ENCODE data around the gene DHRS7B. TPM values are rescaled to one million over a fixed set of nuclear protein-coding genes. Genes with fewer than 3 reads are reported as not detected.

DHRS7B gene
- total and polyA plus RNA-seq, 2 donors (not counting 1 experiment from before 2014, with no cell fraction given), result 15.5 to 21.5 TPM

DNA sequence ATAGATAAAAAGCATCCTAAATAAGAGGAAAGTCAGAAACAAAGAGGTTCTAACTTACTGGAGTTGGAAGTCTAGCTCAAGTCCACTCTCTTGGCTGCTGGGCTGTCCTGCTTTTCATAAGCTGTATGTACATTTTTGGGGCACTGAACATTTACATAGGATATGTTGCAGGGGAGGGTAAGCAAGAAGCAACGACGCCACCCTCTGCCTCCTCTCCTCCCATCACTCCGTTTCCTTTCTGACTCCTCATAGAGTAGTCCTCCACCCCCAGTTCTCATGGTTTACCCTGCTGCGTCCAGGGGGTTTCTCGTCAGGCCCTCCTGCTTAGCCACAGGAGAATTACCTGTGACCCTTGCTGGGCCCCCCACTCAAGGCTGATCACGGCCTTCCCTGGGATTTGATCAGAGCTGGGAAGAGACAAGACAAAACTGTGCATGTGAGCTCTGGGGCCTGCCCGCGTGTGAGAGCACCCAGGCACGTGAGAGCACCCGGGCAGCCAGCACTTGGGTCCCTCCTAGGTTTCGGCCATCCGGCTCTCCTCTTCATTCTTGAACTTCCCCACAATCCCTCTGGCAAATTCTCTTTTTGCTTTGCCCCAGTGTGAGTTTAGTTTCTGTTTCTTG lies 50.1 kb downstream of the DHRS7B start:
- Histone ChIP-seq H3K36me3 (ENCODE audit: control insufficient read depth, insufficient read depth, low read length) (no peaks in the 10 kb centered on the region), H3K4me1 (ENCODE audit: control insufficient read depth, extremely low read depth, insufficient read depth, low read length) (peaks cover 9% of the 10 kb centered on the region), H3K9ac (ENCODE audit: insufficient read depth, low read length) (no peak overlapping the region), H3K27me3 (ENCODE audit: control insufficient read depth, insufficient read depth, low read length) (no peaks in the 10 kb centered on the region), H3K79me2 (ENCODE audit: control insufficient read depth, insufficient read depth, low read length) (no peaks in the 10 kb centered on the region), H4K20me1 (ENCODE audit: control insufficient read depth, extremely low read depth, insufficient read depth, low read length) (no peaks in the 10 kb centered on the region), H3K4me3 (replicated peaks in 1 of 4; ENCODE audit: control extremely low read depth in 1 of 4, insufficient read depth in 1 of 4, low read depth in 3 of 4, low read length in 4 of 4) (no peak overlapping the region), H2AFZ (ENCODE audit: low read length) (no peak overlapping the region), H3K27ac (ENCODE audit: insufficient read depth, low read length) (no peak overlapping the region), H3K9me3 (ENCODE audit: control insufficient read depth, insufficient read depth, low read depth, low read length) (no peaks in the 10 kb centered on the region), H3K4me2 (ENCODE audit: extremely low read depth, insufficient read depth, low read length) (no peak overlapping the region)
- TF ChIP-seq, protein P1, sequence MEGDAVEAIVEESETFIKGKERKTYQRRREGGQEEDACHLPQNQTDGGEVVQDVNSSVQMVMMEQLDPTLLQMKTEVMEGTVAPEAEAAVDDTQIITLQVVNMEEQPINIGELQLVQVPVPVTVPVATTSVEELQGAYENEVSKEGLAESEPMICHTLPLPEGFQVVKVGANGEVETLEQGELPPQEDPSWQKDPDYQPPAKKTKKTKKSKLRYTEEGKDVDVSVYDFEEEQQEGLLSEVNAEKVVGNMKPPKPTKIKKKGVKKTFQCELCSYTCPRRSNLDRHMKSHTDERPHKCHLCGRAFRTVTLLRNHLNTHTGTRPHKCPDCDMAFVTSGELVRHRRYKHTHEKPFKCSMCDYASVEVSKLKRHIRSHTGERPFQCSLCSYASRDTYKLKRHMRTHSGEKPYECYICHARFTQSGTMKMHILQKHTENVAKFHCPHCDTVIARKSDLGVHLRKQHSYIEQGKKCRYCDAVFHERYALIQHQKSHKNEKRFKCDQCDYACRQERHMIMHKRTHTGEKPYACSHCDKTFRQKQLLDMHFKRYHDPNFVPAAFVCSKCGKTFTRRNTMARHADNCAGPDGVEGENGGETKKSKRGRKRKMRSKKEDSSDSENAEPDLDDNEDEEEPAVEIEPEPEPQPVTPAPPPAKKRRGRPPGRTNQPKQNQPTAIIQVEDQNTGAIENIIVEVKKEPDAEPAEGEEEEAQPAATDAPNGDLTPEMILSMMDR (conservative IDR thresholded peaks at IDR 0.05 in 1 of 2, IDR thresholded peaks at IDR 0.05 in 1 of 2; ENCODE audit: low read depth in 1 of 2, low read length in 2 of 2), result no peak
- no peak for TF ChIP-seq EZH2 (IDR thresholded peaks at IDR 0.05; ENCODE audit: low read length, missing control alignments)
- no peak for DNase-seq (ENCODE audit: low read depth in 2 of 2)

DNA sequence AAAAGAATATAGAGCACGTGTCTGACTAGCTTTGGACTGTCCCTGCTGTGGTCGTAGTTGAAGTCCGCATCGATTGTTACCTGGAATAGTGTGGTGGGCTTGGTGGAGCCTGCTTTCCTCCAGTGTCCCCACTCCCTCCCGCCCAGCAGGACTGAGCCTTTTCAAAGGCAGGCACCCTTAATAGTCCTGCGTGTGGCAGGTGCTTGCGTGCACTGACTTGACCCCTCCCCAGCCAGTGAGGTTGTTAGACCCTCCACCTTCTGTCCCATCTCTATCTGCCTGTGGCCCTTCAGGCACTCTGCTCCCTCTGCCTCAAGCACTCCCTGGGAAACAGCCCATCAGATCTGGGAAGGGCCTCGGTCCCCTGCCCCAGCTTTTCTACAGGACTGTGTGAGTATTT lies 50.6 kb downstream of the DHRS7B start:
- Histone ChIP-seq H3K36me3 (ENCODE audit: control insufficient read depth, insufficient read depth, low read length) (no peaks in the 10 kb centered on the region), H3K27me3 (ENCODE audit: control insufficient read depth, insufficient read depth, low read length) (no peaks in the 10 kb centered on the region), H3K4me1 (ENCODE audit: control insufficient read depth, extremely low read depth, insufficient read depth, low read length) (peaks cover 9% of the 10 kb centered on the region), H3K4me3 (replicated peaks in 1 of 4; ENCODE audit: control extremely low read depth in 1 of 4, insufficient read depth in 1 of 4, low read depth in 3 of 4, low read length in 4 of 4) (no peak overlapping the region), H3K4me2 (ENCODE audit: extremely low read depth, insufficient read depth, low read length) (no peak overlapping the region), H4K20me1 (ENCODE audit: control insufficient read depth, extremely low read depth, insufficient read depth, low read length) (no peaks in the 10 kb centered on the region), H3K79me2 (ENCODE audit: control insufficient read depth, insufficient read depth, low read length) (no peaks in the 10 kb centered on the region), H3K27ac (ENCODE audit: insufficient read depth, low read length) (no peak overlapping the region), H2AFZ (ENCODE audit: low read length) (no peak overlapping the region), H3K9me3 (ENCODE audit: control insufficient read depth, insufficient read depth, low read depth, low read length) (no peaks in the 10 kb centered on the region), H3K9ac (ENCODE audit: insufficient read depth, low read length) (no peak overlapping the region)
- DNase-seq (ENCODE audit: low read depth in 2 of 2), result no peak
- TF ChIP-seq, protein P1 (conservative IDR thresholded peaks at IDR 0.05 in 1 of 2, IDR thresholded peaks at IDR 0.05 in 1 of 2; ENCODE audit: low read depth in 1 of 2, low read length in 2 of 2), result no peak

DNA sequence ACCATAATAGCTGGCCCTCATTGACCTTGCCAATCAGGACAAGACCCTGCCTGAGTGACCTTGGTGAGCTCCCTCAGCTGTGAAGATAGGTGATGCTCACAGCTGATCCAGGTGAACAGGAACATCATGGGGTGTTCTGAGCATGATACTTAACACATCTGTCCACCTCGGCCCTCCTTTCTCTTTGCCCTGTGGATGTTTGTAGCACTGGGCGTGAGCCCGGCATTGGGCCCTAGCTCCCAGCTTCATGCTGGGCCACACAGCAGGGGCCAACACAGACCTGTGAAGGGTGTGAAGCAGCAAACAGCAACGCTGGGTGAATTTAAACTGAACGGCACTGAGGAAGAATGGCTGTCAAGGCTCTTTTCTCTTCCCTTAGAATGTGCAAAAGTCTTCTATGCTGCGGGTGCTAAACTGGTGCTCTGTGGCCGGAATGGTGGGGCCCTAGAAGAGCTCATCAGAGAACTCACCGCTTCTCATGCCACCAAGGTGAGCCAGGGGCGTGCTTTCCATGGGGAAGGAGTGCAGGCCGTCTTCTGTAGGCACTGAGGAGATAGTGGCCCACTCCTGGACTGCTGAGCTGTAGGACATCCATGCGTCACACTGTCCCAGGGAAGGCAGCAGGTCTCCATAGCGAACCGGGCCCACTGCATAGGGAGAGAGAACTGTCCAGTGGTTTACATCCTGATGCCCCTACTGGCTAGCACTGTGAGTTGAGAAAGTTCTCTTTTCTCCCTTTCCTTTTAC lies 51.3 kb downstream of the DHRS7B start:
- H4K20me1 ChIP-seq (ENCODE audit: control insufficient read depth, extremely low read depth, insufficient read depth, low read length), result no peaks in the 10 kb centered on the region
- no peak for DNase-seq (ENCODE audit: low read depth in 2 of 2)
- H3K36me3 ChIP-seq (ENCODE audit: control insufficient read depth, insufficient read depth, low read length), result no peaks in the 10 kb centered on the region
- H3K27ac ChIP-seq (ENCODE audit: insufficient read depth, low read length), result no peak overlapping the region
- H3K4me1 ChIP-seq (ENCODE audit: control insufficient read depth, extremely low read depth, insufficient read depth, low read length), result peaks cover 9% of the 10 kb centered on the region
- H3K9me3 ChIP-seq (ENCODE audit: control insufficient read depth, insufficient read depth, low read depth, low read length), result no peaks in the 10 kb centered on the region
- H3K9ac ChIP-seq (ENCODE audit: insufficient read depth, low read length), result no peak overlapping the region
- H3K4me3 ChIP-seq (replicated peaks in 1 of 4; ENCODE audit: control extremely low read depth in 1 of 4, insufficient read depth in 1 of 4, low read depth in 3 of 4, low read length in 4 of 4), result no peak overlapping the region
- no peaks in the 10 kb centered on the region for H3K79me2 ChIP-seq (ENCODE audit: control insufficient read depth, insufficient read depth, low read length)
- no peak overlapping the region for H2AFZ ChIP-seq (ENCODE audit: low read length)
- no peaks in the 10 kb centered on the region for H3K27me3 ChIP-seq (ENCODE audit: control insufficient read depth, insufficient read depth, low read length)
- TF ChIP-seq, protein P1 (conservative IDR thresholded peaks at IDR 0.05 in 1 of 2, IDR thresholded peaks at IDR 0.05 in 1 of 2; ENCODE audit: low read depth in 1 of 2, low read length in 2 of 2), result no peak
- no peak for TF ChIP-seq EZH2 (IDR thresholded peaks at IDR 0.05; ENCODE audit: low read length, missing control alignments)
- no peak overlapping the region for H3K4me2 ChIP-seq (ENCODE audit: extremely low read depth, insufficient read depth, low read length)
